Transverse colon (tissue), 4 donors: ENCODE results near the gene RNF26. TPM values are rescaled to one million over a fixed set of nuclear protein-coding genes. Genes with fewer than 3 reads are reported as not detected.

Experiments used
- DNase-seq: peaks from one replicate; pipeline ENCODE4 v3.0.0-alpha.2; 2019
- H3K27ac ChIP-seq, 4 donors: fragments of 200-600 bp; sonication (generic); 2 replicates each; pipeline ENCODE4 v1.5.1; 2016 to 2018; ENCODE audit warnings: inconsistent platforms in 4 of 4
- H3K27me3 ChIP-seq: fragments of 200-600 bp; sonication (generic); 2 replicates; pipeline ENCODE4 v1.5.1; 2017; ENCODE audit warnings: inconsistent platforms
- H3K36me3 ChIP-seq, 4 donors: fragments of 200-600 bp; sonication (generic); 2 replicates each; pipeline ENCODE4 v1.5.1; 2017 to 2019; ENCODE audit warnings: inconsistent platforms in 4 of 4
- H3K4me1 ChIP-seq, 4 donors: fragments of 200-600 bp; sonication (generic); 2 replicates each; pipeline ENCODE4 v1.5.1; 2017 to 2020; ENCODE audit warnings: inconsistent platforms in 4 of 4
- H3K4me3 ChIP-seq, 4 donors: fragments of 200-600 bp; sonication (generic); 1 replicate in 1 of 4; 2 replicates in 3 of 4; pipeline versions ENCODE4 v1.5.1 to v1.6.1; 2017 to 2019; ENCODE audit warnings: inconsistent platforms in 4 of 4
- H3K9me3 ChIP-seq, 2 donors: fragments of 200-600 bp; sonication (generic); 2 replicates each; pipeline ENCODE4 v1.5.1; 2017 to 2019; ENCODE audit warnings: inconsistent platforms in 2 of 2
- CTCF ChIP-seq, 5 experiments: fragments of 200-600 bp in 3 of 5; fragments of 450-650 bp in 2 of 5; sonication (generic) in 3 of 5; IDR thresholded peaks; 1 replicate in 2 of 5; 2 replicates in 3 of 5; pipeline ENCODE4 v1.5.1; 2016 to 2017; ENCODE audit warnings: antibody characterized with exemption in 5 of 5, inconsistent platforms in 3 of 5, mild to moderate bottlenecking in 2 of 5, moderate library complexity in 1 of 5
- EP300 ChIP-seq: sonication (generic); formaldehyde crosslinking; IDR thresholded peaks from one replicate; pipeline ENCODE4 v1.6.1; 2017; ENCODE audit warnings: antibody characterized with exemption, low read depth
- POLR2A ChIP-seq: fragments of 450-650 bp; IDR thresholded peaks from one replicate; pipeline ENCODE4 v1.6.1; 2016; ENCODE audit warnings: antibody characterized with exemption, mild to moderate bottlenecking, moderate library complexity
- POLR2AphosphoS5 ChIP-seq, 3 donors: sonication (generic); formaldehyde crosslinking; IDR thresholded peaks; one replicate each; pipeline ENCODE4 v1.6.1; 2016; ENCODE audit warnings: antibody characterized with exemption in 3 of 3
- WGBS, 2 donors: methylation state at CpG; one replicate each; pipeline ENCODE4 v1.1.5; 2018; ENCODE audit warnings: low coverage in 1 of 2; 5-methylcytosine and 5-hydroxymethylcytosine counted together
- in situ Hi-C, 4 donors: fragments of 200-750 bp; cut with MboI; loops; one replicate each; pipeline versions ENCODE4 v1.15.0 to v1.15.1; 2017; ENCODE audit warnings: low sequenced_read_pairs in 3 of 4, low pct_ligation_motif_present in 1 of 4, low pct_unique_long_range_greater_than_20kb in 1 of 4
- intact Hi-C: fragments of 100-400 bp; cut with DNase I; formaldehyde crosslinking; loops from one replicate; pipeline ENCODE4 v1.15.1; 2023; ENCODE audit warnings: low total_unique reads
- total RNA-seq, 4 donors: library from RNA; depleted of rRNA; stranded (reverse); fragments of >200 nt; gene quantifications; one replicate each; pipeline ENCODE4 v1.1.0, GENCODE V29; 2016

Gene RNF26
- total RNA-seq, 4 donors from 2014 or later, result 10.0 to 27.3 (median 13.9) TPM

- in situ Hi-C loops, result no loop called here
- 20 to 29% methylated on average over 2 to 11 of the region's 17 CpGs for WGBS, 2 donors
- no peaks in the 10 kb centered on the region for H3K36me3 ChIP-seq
- peak overlapping the region in 1 of 4 donors; percentile 15 for H3K4me3 ChIP-seq
- TF ChIP-seq POLR2AphosphoS5 (IDR thresholded peaks at IDR 0.05) (peak in 2 of 3 donors; percentile 72 to 82), EP300 (peak; percentile 26), CTCF (IDR thresholded peaks at IDR 0.05) (no peak), POLR2A (peak; percentile 60)
- intact Hi-C loops, result no loop called here
- H3K27me3 ChIP-seq, result peaks cover 10% of the 10 kb centered on the region
- peak overlapping the region; percentile 80 to 88 (median 86) for H3K27ac ChIP-seq
- H3K4me1 ChIP-seq, result peaks cover 47 to 78% (median 77%) of the 10 kb centered on the region in 4 donors
- peak; percentile 89 for DNase-seq
- H3K9me3 ChIP-seq, result no peaks in the 10 kb centered on the region
Observed at GRCh38 chr11:119368121-119369034, 34.1 kb downstream of the RNF26 start.

GRCh38 chr11:119369132-119369925, 35.0 kb downstream of the RNF26 start:
- Histone ChIP-seq H3K27me3 (peaks cover 2% of the 10 kb centered on the region), H3K4me3 (peak overlapping the region in 1 of 4 donors; percentile 15), H3K36me3 (no peaks in the 10 kb centered on the region), H3K27ac (peak overlapping the region; percentile 80 to 88 (median 86)), H3K4me1 (peaks cover 43 to 74% (median 71%) of the 10 kb centered on the region in 4 donors), H3K9me3 (no peaks in the 10 kb centered on the region)
- WGBS, 2 donors, result 33 to 49% methylated on average over 4 to 13 of the region's 13 CpGs
- intact Hi-C loops (no loop called here), in situ Hi-C loops (no loop called here)
- peak; percentile 66 for DNase-seq
- TF ChIP-seq EP300 (peak; percentile 47), POLR2AphosphoS5 (IDR thresholded peaks at IDR 0.05) (peak in 1 of 3 donors; percentile 42), POLR2A (no peak), CTCF (IDR thresholded peaks at IDR 0.05) (no peak)

GRCh38 chr11:119370486-119371046, 36.2 kb downstream of the RNF26 start:
- intact Hi-C loops, result no loop called here

More at GRCh38 chr11:119370486-119371046, 36.2 kb downstream of the RNF26 start:
- Histone ChIP-seq H3K27me3 (no peaks in the 10 kb centered on the region), H3K4me3 (no peak overlapping the region), H3K9me3 (no peaks in the 10 kb centered on the region), H3K27ac (peak overlapping the region; percentile 80 to 88 (median 86)), H3K36me3 (no peaks in the 10 kb centered on the region), H3K4me1 (peaks cover 38 to 69% (median 59%) of the 10 kb centered on the region in 4 donors)
- in situ Hi-C loops, result no loop called here
- WGBS, 2 donors, result 55% methylated on average over 4 to 8 of the region's 8 CpGs
- peak; percentile 40 for DNase-seq
- TF ChIP-seq CTCF (IDR thresholded peaks at IDR 0.05) (no peak), POLR2AphosphoS5 (IDR thresholded peaks at IDR 0.05) (peak in 2 of 3 donors; percentile 43 to 65)
